GM12865 (cell line): ENCODE results near the gene NAA25.
A peak's percentile ranks its signal among the peaks of the same experiment; 100 is the strongest.
"Not testable (repeated sequence)": the region's sequence is repeated elsewhere in the genome, so short reads cannot be mapped to it uniquely, and the experiment has no call there.

Source experiments
- DNase-seq: peaks from one replicate; pipeline ENCODE4 v3.0.0; 2010; ENCODE audit warnings: low read depth
- H3K4me3 ChIP-seq: 2 replicates; pipeline ENCODE4 v1.5.1; 2011; ENCODE audit warnings: mild to moderate bottlenecking, low read depth, low read length, control low read depth
- CTCF ChIP-seq: IDR thresholded peaks from 2 replicates; pipeline ENCODE4 v1.5.1; 2011; ENCODE audit warnings: low read length, control low read depth, low read depth, inconsistent platforms; ENCODE audit not compliant: insufficient read depth; ENCODE audit errors: missing control alignments

Gene NAA25

GRCh38 chr12:112105891-112106290, 2.7 kb downstream of the NAA25 start:
- TF ChIP-seq CTCF = no peak
- H3K4me3 ChIP-seq = no peak overlapping the region
- DNase-seq = no peak

GRCh38 chr12:112103758-112104503, 4.7 kb downstream of the NAA25 start:
- TF ChIP-seq CTCF = no peak
- no peak for DNase-seq
- no peak overlapping the region for H3K4me3 ChIP-seq

- H3K4me3 ChIP-seq, DNase-seq: not testable (repeated sequence)
Measured at GRCh38 chr12:112102746-112103145, 5.8 kb downstream of the NAA25 start.

- DNase-seq = no peak
- no peak overlapping the region for H3K4me3 ChIP-seq
- no peak for TF ChIP-seq CTCF
Measured at GRCh38 chr12:112102127-112102526, 6.5 kb downstream of the NAA25 start.

- not testable (repeated sequence) for DNase-seq, H3K4me3 ChIP-seq
Measured at GRCh38 chr12:112100500-112100899, 8.1 kb downstream of the NAA25 start.

GRCh38 chr12:112097641-112098040, 10.9 kb downstream of the NAA25 start:
- DNase-seq = no peak
- H3K4me3 ChIP-seq = no peak overlapping the region
- TF ChIP-seq CTCF = no peak

GRCh38 chr12:112096667-112097066, 11.9 kb downstream of the NAA25 start:
- TF ChIP-seq CTCF = no peak
- DNase-seq = peak; percentile 27
- no peak overlapping the region for H3K4me3 ChIP-seq

- H3K4me3 ChIP-seq = no peak overlapping the region
- TF ChIP-seq CTCF = no peak
- DNase-seq = peak; percentile 60
Measured at GRCh38 chr12:112096070-112096469, 12.5 kb downstream of the NAA25 start.
